Ovary (tissue), 3 donors: ENCODE data around the gene BUD13.

Experiments used
- EP300 ChIP-seq: sonication (generic); formaldehyde crosslinking; IDR thresholded peaks from one replicate; pipeline ENCODE4 v1.6.1; 2017; ENCODE audit warnings: antibody characterized with exemption
- POLR2A ChIP-seq: fragments of 450-650 bp; IDR thresholded peaks from one replicate; pipeline ENCODE4 v1.6.1; 2017; ENCODE audit warnings: antibody characterized with exemption, mild to moderate bottlenecking, moderate library complexity
- TF ChIP-seq, protein P1 (sequence below), 3 donors: fragments of 450-650 bp in 2 of 3; fragments of 200-600 bp in 1 of 3; IDR thresholded peaks; one replicate each; pipeline versions ENCODE4 v1.5.1 to v1.8.0; 2016 to 2022; ENCODE audit warnings: antibody characterized with exemption in 3 of 3, mild to moderate bottlenecking in 1 of 3
- donor health status: DM: no; HTN: no; CAD: no.

GRCh38 chr11:116731821-116732220, 41.0 kb downstream of the BUD13 start:
- no peak for TF ChIP-seq POLR2A
- TF ChIP-seq, protein P1, sequence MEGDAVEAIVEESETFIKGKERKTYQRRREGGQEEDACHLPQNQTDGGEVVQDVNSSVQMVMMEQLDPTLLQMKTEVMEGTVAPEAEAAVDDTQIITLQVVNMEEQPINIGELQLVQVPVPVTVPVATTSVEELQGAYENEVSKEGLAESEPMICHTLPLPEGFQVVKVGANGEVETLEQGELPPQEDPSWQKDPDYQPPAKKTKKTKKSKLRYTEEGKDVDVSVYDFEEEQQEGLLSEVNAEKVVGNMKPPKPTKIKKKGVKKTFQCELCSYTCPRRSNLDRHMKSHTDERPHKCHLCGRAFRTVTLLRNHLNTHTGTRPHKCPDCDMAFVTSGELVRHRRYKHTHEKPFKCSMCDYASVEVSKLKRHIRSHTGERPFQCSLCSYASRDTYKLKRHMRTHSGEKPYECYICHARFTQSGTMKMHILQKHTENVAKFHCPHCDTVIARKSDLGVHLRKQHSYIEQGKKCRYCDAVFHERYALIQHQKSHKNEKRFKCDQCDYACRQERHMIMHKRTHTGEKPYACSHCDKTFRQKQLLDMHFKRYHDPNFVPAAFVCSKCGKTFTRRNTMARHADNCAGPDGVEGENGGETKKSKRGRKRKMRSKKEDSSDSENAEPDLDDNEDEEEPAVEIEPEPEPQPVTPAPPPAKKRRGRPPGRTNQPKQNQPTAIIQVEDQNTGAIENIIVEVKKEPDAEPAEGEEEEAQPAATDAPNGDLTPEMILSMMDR (IDR thresholded peaks at IDR 0.05): no peak
- no peak for TF ChIP-seq EP300
